Posterior vena cava (tissue), 2 donors: Measurements from ENCODE around the gene RMND1. TPM values are rescaled to one million over a fixed set of nuclear protein-coding genes. Genes with fewer than 3 reads are reported as not detected.
A peak's percentile ranks its signal among the peaks of the same experiment; 100 is the strongest.

Experiments
- DNase-seq: peaks from one replicate; pipeline ENCODE4 v3.0.0-alpha.2; 2020; ENCODE audit warnings: low spot score
- intact Hi-C, 2 donors: fragments of 100-400 bp; cut with DNase I; formaldehyde crosslinking; loops; one replicate each; pipeline versions ENCODE4 v1.14.1 to v1.14.2; 2022 to 2023
- long read RNA-seq, 2 donors: library from polyadenylated mRNA; unstranded; transcript quantifications; one replicate each; pipeline ENCODE4 v2.0.0, GENCODE V29; 2020 to 2021
- total RNA-seq, 2 donors: library from RNA; stranded (reverse); fragmentation: NEBNext Ultra II Directional; extraction: Animal tissue kit (Norgen Biotek cat#: 25700); gene quantifications; one replicate each; pipeline ENCODE4 v1.2.1, GENCODE V29; 2021
- donor health status: DM: yes; HTN: yes; CAD: no.
- donor health status: DM: yes; HTN: yes; CAD: no.

RMND1 gene, protein sequence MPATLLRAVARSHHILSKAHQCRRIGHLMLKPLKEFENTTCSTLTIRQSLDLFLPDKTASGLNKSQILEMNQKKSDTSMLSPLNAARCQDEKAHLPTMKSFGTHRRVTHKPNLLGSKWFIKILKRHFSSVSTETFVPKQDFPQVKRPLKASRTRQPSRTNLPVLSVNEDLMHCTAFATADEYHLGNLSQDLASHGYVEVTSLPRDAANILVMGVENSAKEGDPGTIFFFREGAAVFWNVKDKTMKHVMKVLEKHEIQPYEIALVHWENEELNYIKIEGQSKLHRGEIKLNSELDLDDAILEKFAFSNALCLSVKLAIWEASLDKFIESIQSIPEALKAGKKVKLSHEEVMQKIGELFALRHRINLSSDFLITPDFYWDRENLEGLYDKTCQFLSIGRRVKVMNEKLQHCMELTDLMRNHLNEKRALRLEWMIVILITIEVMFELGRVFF
- total RNA-seq, result 10 to 100 TPM; 13.8 to 16.2 TPM
- long read RNA-seq, donor 1, partial matches to known transcripts, result 0 of 5 reads
- long read RNA-seq, donor 1, other reads (novel, unspliced or antisense), result 3 of 5 reads
- long read RNA-seq, donor 2, transcript RMND1-203 (12 exons, 2,003 nt), result major isoform, 14 of 22 reads
- long read RNA-seq, donor 2, partial matches to known transcripts, result 4 of 22 reads
- long read RNA-seq, donor 2, other reads (novel, unspliced or antisense), result 4 of 22 reads

DNA sequence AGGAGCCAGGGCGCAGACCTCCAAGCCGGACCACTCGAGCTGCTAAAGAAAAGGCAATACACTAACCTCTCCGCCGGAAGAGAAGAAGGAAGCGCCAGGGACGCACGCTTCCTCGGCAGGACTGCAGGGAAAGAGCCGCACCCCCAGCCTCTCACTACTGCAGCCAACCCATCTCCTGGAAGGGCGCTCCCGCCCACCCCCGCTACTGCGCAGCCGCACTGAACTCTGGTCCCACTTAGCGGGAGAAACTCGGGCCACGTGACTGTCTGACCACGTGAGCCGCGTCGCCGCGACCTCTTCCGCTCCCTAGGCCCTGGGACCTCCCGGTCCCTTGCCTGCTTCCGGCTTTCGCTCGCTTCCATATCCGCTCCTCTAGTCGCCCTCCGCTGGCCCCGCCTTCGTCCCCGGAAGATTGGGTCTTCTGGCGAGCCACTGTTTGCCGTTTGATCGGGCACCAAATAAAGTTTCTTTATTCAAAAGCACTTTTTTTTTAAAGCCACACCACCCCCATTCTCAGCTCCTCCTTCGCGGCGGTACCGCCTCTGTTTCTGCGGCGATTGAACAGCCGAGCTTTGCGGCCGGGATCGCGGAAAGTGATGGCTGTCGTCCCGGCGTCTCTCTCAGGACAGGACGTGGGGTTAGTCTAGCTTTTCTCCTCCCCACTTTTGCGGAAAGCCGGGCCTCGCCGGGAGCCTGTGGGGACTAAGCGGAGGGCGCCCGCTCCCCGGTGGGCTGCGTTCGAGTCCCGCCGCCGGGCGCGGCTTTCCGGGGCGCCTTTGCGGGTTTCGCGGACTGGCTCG lies at the start of gene RMND1:
Gene RMND1 (minus strand): TSS at position 177 of the 800 bp plus-strand sequence. CDS start 6,315 bp downstream, outside the sequence.
- DNase-seq, result peak; percentile 100
- intact Hi-C loops, result loop anchor here in 1 of 2 donors (1.0 kb wide), 1 partner anchor 20 kb away; no protein-coding TSS in a partner anchor

DNA sequence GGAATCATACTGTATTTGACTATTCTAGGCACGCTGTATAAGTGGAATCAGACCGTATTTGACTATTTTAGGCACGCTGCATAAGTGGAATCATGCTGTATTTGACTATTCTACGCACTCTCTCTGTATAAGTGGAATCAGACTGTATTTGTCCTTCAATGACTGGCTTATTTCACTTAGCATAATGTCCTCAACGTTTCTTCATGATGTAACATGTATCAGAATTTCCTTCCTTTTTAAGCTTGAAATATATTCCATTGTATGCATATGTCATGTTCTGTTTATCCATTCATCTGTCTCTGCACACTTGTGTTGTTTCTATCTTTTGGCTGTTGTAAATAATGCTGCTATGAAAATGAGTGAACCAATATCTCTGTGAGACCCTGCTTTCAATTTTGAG lies 47.6 kb upstream of the RMND1 start:
- intact Hi-C loops, result no loop called here
- no peak for DNase-seq

DNA sequence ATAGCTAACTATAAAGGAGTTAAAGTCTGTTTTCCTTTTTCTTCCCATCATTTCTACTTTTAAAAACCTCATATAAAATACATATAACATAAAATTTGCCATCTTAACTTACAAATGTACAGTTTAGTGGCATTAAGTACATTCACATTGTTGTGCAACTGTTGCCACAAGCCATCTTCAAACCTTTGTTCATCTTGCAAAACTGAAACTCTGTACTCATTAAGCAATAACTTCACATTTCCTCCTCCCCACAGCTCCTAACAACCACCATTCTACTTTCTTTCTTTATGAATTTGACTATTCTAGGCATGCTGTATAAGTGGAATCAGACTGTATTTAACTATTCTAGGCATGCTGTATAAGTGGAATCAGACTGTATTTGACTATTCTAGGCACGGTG lies 46.4 kb upstream of the RMND1 start:
- intact Hi-C loops, result no loop called here
- DNase-seq, result no peak

DNA sequence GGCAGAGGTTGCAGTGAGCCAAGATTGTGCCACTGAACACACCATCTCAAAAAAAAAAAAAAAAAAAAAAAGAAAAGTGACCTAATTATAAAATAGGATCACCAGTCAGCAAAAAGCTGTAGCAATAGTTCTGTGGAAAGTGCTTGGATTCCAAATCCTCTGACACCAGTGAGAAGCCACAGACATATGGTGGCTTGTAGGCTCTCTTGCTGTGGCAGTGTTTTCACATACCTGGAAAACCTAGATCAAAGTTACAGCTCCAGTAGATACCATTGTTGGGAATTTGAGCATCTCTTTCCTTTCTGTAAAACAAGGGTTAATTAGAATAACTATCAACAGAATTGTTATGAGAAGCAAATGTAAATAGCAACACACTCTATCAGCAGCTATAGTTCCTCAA lies 46.0 kb upstream of the RMND1 start:
- DNase-seq, result no peak
- intact Hi-C loops, result no loop called here

DNA sequence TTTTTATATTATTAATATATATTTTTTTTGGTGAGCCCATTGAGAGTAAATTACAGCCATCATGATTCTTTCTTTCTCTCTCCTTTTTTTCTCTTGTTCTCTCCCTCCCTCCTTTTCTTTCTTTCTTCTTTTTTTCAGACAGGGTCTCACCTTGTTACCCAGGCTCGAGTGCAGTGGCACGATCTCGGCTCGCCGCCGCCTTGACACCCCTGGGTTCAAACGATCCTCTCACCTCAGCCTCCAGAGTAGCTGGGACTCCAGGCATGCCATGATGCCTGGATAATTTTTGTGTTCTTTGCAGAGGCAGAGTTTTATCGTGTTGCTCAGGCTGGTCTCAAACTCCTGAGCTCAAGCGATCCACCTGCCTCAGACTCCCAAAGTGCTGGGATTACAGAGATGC lies 43.5 kb upstream of the RMND1 start:
- intact Hi-C loops, result no loop called here
- no peak for DNase-seq

DNA sequence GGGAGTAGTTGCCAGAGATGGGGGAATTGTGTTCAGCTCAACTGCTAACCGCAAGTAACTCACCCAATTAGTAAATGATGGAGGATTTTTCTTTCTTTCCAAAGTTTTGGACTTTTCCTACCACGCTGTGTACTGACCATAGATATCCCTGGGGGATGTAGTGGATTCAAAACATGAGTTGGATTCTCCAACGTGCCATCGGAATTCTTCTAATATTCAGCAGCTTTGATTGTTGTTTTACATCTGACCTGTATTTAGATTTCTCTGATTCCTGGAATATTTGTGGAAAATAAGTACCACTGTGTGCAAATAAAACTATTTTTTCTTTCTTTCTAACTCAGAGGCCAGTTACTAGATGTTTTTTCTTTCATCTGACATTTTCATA lies 43.0 kb upstream of the RMND1 start:
- no peak for DNase-seq
- intact Hi-C loops, result no loop called here

DNA sequence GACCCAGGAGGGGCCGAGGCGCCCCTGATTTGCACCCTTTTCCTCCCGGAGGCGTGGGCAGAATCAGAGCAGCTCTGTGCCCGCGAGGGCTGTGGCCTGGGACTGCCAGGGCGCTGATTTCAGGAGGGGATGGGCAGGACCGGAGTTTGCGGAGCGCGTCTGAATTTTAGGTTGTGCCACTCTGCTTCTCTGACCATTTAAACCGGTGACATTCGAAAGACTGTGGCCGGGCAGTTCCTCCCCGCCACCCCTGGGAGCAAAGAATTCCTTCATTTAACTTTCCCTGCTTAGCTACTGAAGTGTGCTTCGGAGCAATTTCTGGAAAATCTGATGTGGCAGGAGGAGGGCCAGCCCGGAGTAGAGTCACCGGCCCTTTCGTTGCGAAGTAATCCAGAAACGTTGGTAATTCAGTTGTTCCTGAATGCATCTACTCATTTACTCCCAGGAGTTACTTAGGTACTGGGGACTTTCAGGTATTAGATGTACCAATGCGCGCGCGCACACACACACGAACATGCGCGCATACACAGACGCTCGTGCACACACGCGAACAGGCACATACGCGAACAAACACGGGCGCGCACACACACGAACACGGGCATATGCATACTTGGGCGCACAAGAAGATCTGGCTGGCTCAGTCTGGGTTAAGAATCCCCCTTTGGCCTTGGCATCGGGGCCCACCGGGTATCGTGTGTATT lies 42.5 kb upstream of the RMND1 start:
- intact Hi-C loops, result no loop called here
- peak; percentile 87 for DNase-seq

DNA sequence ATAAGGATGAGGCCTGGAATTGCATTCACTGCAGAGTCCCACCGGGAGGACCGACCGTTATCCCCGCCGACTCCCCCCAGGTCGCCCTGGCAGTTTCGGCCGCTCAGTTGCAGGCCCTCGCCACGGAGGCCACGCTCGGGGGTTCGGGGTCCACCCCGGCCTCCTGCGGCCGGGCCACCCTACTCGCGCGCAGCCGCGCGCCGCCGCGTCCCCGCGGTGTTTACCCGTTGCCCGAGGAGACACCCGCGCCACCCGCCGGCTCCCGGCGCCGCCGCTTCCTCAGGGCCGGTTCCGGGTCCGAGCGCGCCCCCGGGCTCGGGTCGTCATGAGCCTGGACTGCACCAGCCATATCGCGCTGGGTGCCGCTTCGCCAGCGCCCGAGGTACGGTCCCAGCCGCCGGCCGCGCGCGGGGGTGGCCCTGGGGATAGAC lies 41.9 kb upstream of the RMND1 start, which contains the start of gene CCDC170:
Gene CCDC170 (plus strand): TSS at position 214 of the 431 bp plus-strand sequence. CDS start 112 bp downstream, at position 326.
- DNase-seq, result peak; percentile 92
- intact Hi-C loops, result no loop called here

DNA sequence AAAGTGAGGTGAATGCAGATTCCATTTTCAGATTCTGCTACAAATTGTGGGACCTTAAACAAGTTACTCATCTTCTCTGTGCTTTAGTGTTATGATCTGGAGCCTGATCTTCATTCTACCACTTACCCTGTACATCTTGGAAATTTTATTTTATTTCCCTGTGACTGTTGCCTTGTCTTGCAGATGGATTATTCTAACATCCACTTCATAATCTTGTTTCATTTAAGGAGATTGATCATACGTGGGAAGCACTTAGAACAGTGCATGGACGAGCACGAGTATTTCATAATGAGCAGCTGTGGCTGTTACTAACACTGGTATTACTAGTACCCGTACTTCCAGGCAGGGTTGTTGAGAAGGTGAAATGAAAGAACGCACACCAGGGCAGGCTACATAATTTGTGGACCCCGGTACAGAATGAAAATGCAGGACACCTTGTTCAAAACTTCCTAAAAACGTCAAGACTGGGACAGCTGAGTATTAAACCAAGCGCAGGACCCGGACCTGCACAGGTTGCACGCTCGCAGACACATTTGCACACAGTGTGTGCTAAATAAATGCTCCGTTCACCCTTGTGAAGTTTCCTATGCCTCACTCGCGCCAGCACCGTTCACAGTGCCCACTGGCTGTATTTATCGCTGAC lies 41.4 kb upstream of the RMND1 start:
- no peak for DNase-seq
- intact Hi-C loops, result no loop called here

DNA sequence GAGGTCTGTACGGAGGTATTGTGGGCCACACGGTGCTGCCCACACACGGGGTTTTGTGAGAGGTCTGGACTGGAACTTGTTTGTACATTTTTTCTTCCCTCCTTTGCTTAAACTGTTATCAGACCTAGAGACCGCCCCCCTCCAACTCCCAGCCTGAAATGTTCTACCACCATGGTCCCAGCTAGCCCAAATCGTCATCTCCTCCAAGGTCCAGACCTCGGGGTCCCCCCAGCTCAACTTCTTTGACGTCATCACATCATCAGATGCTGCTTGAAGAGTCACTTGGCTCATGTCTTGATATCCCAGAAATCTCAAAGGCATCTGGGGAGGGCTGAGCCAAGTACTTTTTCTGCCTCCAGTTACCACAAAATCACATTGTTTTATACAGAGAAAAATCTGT lies 39.1 kb upstream of the RMND1 start:
- intact Hi-C loops, result no loop called here
- no peak for DNase-seq

DNA sequence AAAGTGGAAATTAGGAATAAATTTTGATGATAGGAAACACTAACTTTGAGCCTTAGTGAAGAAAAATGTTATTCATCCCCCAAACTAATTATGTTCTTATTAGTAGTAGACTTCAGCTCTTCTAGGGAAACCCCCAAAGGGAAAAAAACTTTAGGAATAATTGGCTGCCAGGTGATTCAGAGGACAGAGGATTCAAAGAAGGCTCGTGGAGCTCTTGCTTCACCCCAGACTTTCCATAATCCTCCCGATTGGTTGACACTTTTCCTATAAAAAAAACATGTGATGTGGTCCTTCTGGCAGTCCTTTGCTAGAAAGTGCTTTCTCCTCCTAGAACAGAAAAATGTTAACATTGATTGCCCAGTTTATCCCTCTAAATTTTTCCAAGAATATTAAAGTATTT lies 36.3 kb upstream of the RMND1 start:
- DNase-seq, result no peak
- intact Hi-C loops, result no loop called here

DNA sequence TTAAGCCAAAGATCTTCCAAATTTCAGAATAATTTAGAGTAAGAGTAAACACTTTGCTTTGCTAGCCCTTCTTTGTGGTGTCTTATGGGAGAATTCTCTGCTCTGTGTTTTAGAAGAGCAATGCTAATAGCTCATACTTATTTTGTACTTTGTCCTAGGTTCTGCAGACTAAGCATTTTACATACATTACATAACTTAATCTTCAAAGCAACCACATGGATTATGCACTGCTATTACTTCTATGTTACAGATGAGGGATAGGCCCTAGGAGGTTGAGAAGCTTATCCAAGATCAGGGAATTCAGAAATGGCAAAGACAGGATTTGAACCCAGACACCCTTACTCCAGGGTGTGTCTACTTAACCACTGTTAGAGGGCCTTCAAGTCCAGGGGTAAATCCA lies 32.1 kb upstream of the RMND1 start:
- intact Hi-C loops, result no loop called here
- no peak for DNase-seq

DNA sequence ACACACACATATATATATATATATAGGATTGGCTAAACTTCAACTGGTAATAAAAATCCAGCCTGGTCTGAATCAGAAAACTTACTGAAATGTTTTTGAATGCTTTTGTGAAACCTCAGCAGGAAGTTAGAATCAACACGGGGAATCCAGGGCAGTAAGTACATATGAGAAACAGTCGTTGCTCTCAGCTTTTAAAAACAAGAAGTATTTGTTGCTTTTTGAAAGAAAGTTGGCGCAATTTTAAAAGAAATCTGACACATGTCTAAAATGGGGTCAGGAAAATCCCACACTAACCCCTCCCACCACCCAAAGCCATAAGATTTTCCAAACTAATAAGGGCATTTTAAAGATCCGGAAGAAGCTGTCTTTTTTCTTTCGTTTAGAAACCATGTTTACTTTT lies 30.4 kb upstream of the RMND1 start:
- DNase-seq, result no peak
- intact Hi-C loops, result no loop called here

DNA sequence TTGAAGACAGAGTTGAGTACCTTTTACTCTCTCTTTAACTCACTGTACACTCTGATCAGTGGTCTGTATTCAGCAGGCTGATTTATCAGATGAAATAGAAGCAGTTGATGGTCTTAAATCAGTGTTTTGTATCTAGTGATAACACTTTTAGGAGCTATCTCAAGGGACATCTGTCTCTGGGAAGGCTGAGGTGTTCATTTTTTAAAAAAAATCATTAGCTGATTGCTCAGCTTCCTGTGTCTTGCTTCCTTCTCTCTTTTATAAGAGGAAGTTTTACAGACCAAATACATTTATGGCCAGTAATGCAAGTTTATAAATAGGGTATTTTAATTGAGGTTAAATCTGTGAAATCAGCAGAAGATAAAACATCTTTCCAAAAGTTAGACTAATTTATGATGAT lies 29.9 kb upstream of the RMND1 start:
- intact Hi-C loops, result no loop called here
- DNase-seq, result no peak

DNA sequence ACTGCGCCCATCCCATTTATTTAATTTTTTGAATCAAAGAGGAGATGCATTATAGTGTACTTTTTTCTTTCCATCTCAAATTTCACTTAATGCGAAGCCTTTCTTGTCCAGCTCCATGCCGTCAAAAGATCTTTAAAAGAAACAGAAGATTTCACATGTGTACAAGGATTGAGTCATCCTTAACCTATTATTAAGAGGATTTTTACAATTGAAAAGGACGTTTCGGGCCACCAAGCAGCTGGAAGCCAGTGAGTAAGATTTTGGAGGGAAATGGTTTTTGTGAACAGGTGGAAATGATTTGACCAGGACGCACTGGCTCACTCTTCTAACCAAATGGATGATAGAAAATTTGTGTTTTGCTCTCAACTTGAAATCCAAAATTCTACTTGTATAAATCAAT lies 26.7 kb upstream of the RMND1 start:
- intact Hi-C loops, result loop anchor here in 1 of 2 donors (5.0 kb wide), 1 partner anchor 41 kb away; no protein-coding TSS in a partner anchor
- DNase-seq, result no peak

DNA sequence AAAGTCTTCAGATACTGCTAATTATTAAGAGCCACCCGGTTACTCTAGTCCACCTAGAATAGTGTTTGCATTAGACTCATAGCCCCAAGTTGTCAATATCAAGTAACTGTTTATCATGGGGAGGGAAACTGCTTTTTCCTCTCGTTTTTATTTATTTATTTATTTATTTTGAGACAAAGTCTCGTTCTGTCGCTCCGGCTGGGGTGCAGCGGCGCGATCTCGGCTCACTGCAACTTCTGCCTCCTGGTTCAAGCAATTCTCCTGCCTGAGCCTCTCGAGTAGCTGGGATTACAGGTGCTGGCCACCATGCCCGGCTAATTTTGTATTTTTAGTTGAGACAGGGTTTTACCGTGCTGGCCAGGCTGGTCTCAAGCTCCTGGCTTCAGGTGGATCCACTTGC lies 25.8 kb upstream of the RMND1 start:
- no peak for DNase-seq
- intact Hi-C loops, result loop anchor here in 1 of 2 donors (5.0 kb wide), 1 partner anchor 40 kb away; no protein-coding TSS in a partner anchor

DNA sequence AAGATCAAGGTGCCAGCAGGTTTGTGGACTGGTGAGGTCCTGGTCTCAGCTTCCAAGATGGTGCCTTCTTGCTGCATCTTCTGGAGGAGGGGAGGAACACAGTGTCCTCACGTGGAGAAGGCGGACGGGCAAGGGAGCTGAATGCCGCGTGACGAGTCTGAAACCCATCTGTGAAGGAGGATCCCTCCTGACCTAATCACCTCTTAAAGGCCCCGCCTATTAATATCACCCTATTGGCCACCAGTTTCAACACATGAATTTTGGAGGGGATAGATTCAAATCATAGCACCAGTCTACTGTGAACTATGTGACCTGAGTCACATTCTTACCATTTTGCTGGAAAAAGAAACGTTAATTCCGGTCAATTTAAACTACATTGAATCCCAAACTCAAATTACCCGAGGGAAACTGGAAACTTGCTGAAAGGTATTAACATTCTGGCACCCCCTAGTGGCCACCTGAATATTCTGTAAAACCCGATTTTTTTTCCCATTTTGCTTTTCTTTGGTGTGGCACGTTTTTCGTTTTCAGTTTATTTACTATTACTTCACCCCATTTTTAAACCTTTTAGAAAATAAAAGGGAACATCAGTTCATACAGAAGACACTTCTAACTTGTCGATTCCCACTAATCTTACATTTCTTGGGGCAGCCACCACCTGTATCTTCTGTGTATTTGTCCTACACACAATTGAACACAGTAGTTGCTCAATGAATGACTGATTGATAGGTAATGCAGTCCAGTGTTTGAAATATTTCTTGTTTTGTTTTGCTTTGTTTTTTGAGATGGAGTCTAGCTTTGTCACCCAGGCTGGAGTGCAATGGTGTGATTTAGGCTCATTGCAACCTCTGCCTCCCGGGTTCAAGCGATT lies 24.0 kb upstream of the RMND1 start:
- no peak for DNase-seq
- intact Hi-C loops, result loop anchor here in 1 of 2 donors (5.0 kb wide), 1 partner anchor 39 kb away; no protein-coding TSS in a partner anchor

DNA sequence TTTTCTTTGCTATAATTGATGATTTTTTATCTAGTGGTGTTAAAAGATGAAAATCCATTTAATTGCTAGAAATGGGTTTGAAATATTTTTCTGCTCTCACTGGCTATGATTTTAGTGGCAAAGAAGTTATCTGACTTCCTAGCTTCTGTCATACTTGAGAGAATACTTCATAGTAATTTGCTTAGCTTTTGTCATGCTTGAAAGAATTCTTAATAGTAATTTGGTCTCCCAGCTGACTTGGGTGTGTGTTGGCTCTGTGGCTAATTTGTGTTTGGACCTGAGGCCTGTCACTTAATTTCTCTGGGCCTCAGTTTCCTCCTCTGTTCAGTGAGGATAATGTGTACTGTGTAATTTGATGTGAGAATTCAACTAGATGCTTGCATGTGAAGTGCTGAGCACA lies 12.8 kb upstream of the RMND1 start:
- intact Hi-C loops, result no loop called here
- DNase-seq, result no peak
